Endodermal cell (in vitro differentiated cells): ENCODE results near the gene SLC24A3. TPM values are rescaled to one million over a fixed set of nuclear protein-coding genes. Genes with fewer than 3 reads are reported as not detected.

Source experiments
- DNase-seq: peaks from one replicate; pipeline ENCODE4 v3.0.0-alpha.2; 2017
- H3K27ac ChIP-seq: 2 replicates; pipeline ENCODE4 v1.5.1; 2013; ENCODE audit warnings: mild to moderate bottlenecking, low read depth, low read length, moderate library complexity
- H3K27me3 ChIP-seq: 2 replicates; pipeline ENCODE4 v1.6.1; 2013; ENCODE audit warnings: mild to moderate bottlenecking, low read length, moderate library complexity; ENCODE audit not compliant: insufficient read depth, control insufficient read depth, poor library complexity, severe bottlenecking
- H3K36me3 ChIP-seq: 2 replicates; pipeline ENCODE4 v1.7.0; 2013; ENCODE audit warnings: mild to moderate bottlenecking, low read length, moderate library complexity; ENCODE audit not compliant: control insufficient read depth, insufficient read depth
- H3K4me1 ChIP-seq: one replicate; pipeline ENCODE4 v1.7.0; 2013; ENCODE audit warnings: low read length; ENCODE audit not compliant: control insufficient read depth, insufficient read depth
- H3K4me3 ChIP-seq: 2 replicates; pipeline ENCODE4 v1.5.1; 2013; ENCODE audit warnings: mild to moderate bottlenecking, low read length, moderate library complexity
- H3K9ac ChIP-seq: 2 replicates; pipeline ENCODE4 v1.6.1; 2013; ENCODE audit warnings: mild to moderate bottlenecking, low read length, moderate library complexity; ENCODE audit not compliant: poor library complexity, severe bottlenecking; ENCODE audit errors: extremely low read depth
- H3K9me3 ChIP-seq: 2 replicates; pipeline ENCODE4 v1.6.1; 2013; ENCODE audit warnings: mild to moderate bottlenecking, low read length, moderate library complexity; ENCODE audit not compliant: control insufficient read depth
- H3K27ac Mint-ChIP-seq: 2 replicates; pipeline ENCODE4 v1.8.0; 2020; ENCODE audit warnings: mixed read lengths
- H3K27me3 Mint-ChIP-seq: 2 replicates; pipeline ENCODE4 v1.8.0; 2021; ENCODE audit warnings: mild to moderate bottlenecking, mixed read lengths; ENCODE audit not compliant: insufficient read depth
- H3K36me3 Mint-ChIP-seq: 2 replicates; pipeline ENCODE4 v1.8.0; 2020; ENCODE audit warnings: low read depth, mixed read lengths
- H3K4me1 Mint-ChIP-seq: 2 replicates; pipeline ENCODE4 v1.8.0; 2020; ENCODE audit warnings: mixed read lengths
- H3K4me3 Mint-ChIP-seq: 2 replicates; pipeline ENCODE4 v1.8.0; 2020; ENCODE audit warnings: mild to moderate bottlenecking, moderate library complexity, mixed read lengths
- H3K9me3 Mint-ChIP-seq: 2 replicates; pipeline ENCODE4 v1.8.0; 2020; ENCODE audit warnings: mild to moderate bottlenecking, mixed read lengths
- WGBS, 2 experiments: methylation state at CpG; one replicate each; pipeline versions ENCODE4 v1.1.5 to v1.1.7; 2013; ENCODE audit warnings: missing lambda C conversion rate in 2 of 2, mixed read lengths in 1 of 2; ENCODE audit not compliant: insufficient coverage in 1 of 2, insufficient read length in 1 of 2; 5-methylcytosine and 5-hydroxymethylcytosine counted together
- total RNA-seq, 2 donors: library from RNA; stranded (reverse); fragmentation: NEBNext Ultra II Directional in 1 of 2; extraction: Animal tissue kit (Norgen Biotek cat#: 25700) in 1 of 2; gene quantifications; 2 replicates in 1 of 2; 3 replicates in 1 of 2; pipeline ENCODE4 v1.2.1, GENCODE V29; 2021
- TF ChIP-seq, protein P1 (sequence below): fragments of 200-600 bp; sonication (generic); conservative IDR thresholded peaks from 2 replicates; pipeline ENCODE4 v1.5.0; 2021; ENCODE audit warnings: antibody characterized with exemption, mild to moderate bottlenecking

Gene SLC24A3
- total RNA-seq, 2 donors from 2014 or later, result 1.5 to 1.8 TPM

DNA sequence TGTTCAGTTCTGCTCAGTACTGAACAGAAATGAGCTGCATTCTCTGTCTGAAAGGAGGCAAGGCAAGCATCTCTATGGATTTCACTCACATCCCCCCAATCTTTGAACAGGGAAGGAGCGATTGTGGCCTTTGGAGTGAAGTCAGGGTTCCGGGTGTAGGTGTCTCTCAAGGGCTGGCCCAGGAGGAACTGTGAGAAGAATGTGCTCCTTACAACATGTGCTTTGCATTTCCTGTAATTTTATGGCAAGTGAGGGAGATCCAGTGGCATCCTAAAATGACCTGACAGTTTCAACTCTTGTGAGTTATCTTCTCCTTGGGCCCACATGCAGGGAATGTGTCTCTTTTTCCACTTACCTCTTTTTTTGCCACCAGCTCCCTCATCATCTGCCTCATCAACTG is 482.6 kb downstream of the SLC24A3 start:
- no peaks in the 10 kb centered on the region for H3K27me3 ChIP-seq
- no peak overlapping the region for H3K4me3 ChIP-seq
- no peak overlapping the region for H3K9ac ChIP-seq
- H3K27me3 Mint-ChIP-seq, result peaks cover 1% of the 10 kb centered on the region
- TF ChIP-seq, protein P1, sequence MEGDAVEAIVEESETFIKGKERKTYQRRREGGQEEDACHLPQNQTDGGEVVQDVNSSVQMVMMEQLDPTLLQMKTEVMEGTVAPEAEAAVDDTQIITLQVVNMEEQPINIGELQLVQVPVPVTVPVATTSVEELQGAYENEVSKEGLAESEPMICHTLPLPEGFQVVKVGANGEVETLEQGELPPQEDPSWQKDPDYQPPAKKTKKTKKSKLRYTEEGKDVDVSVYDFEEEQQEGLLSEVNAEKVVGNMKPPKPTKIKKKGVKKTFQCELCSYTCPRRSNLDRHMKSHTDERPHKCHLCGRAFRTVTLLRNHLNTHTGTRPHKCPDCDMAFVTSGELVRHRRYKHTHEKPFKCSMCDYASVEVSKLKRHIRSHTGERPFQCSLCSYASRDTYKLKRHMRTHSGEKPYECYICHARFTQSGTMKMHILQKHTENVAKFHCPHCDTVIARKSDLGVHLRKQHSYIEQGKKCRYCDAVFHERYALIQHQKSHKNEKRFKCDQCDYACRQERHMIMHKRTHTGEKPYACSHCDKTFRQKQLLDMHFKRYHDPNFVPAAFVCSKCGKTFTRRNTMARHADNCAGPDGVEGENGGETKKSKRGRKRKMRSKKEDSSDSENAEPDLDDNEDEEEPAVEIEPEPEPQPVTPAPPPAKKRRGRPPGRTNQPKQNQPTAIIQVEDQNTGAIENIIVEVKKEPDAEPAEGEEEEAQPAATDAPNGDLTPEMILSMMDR, result no peak
- peaks cover 11% of the 10 kb centered on the region for H3K36me3 ChIP-seq
- peaks cover 8% of the 10 kb centered on the region for H3K9me3 ChIP-seq
- no peak overlapping the region for H3K4me3 Mint-ChIP-seq
- H3K9me3 Mint-ChIP-seq, result peaks cover 10% of the 10 kb centered on the region
- no peak overlapping the region for H3K27ac Mint-ChIP-seq
- no peak for DNase-seq
- H3K27ac ChIP-seq, result no peak overlapping the region
- WGBS, 2 experiments, result 94% methylated on average over 2 of the region's 2 CpGs; no CpG with 5 or more reads in 1 of the 2 experiments
- H3K4me1 Mint-ChIP-seq, result peaks cover 16% of the 10 kb centered on the region
- H3K36me3 Mint-ChIP-seq, result peaks cover 8% of the 10 kb centered on the region
- H3K4me1 ChIP-seq, result peaks cover 2% of the 10 kb centered on the region

DNA sequence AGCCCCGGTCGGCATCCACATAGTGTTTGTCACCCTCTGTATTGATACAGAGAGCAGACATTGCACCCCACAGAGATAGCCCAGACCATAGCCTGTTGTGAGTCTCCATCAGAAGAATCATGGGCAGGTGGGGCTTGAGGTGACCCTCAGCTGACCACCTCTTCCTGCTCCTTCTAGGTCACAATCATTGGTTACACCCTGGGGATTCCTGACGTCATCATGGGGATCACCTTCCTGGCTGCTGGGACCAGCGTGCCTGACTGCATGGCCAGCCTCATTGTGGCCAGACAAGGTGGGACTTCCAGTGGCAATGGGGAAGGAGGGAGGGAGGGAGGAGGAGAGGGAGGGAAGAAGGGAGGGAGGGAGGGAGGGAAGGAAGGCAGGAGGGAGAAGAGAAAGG is 484.2 kb downstream of the SLC24A3 start:
- Mint-ChIP-seq H3K27ac (no peak overlapping the region), H3K36me3 (peaks cover 8% of the 10 kb centered on the region), H3K4me3 (no peak overlapping the region), H3K27me3 (peaks cover 1% of the 10 kb centered on the region), H3K4me1 (peaks cover 3% of the 10 kb centered on the region), H3K9me3 (peaks cover 10% of the 10 kb centered on the region)
- 80 to 94% methylated on average over 1 to 4 of the region's 4 CpGs for WGBS, 2 experiments
- no peak overlapping the region for H3K9ac ChIP-seq
- H3K36me3 ChIP-seq, result peaks cover 11% of the 10 kb centered on the region
- H3K27ac ChIP-seq, result no peak overlapping the region
- no peaks in the 10 kb centered on the region for H3K4me1 ChIP-seq
- no peak for DNase-seq
- no peak overlapping the region for H3K4me3 ChIP-seq
- TF ChIP-seq, protein P1, result no peak
- peaks cover 8% of the 10 kb centered on the region for H3K9me3 ChIP-seq
- no peaks in the 10 kb centered on the region for H3K27me3 ChIP-seq

DNA sequence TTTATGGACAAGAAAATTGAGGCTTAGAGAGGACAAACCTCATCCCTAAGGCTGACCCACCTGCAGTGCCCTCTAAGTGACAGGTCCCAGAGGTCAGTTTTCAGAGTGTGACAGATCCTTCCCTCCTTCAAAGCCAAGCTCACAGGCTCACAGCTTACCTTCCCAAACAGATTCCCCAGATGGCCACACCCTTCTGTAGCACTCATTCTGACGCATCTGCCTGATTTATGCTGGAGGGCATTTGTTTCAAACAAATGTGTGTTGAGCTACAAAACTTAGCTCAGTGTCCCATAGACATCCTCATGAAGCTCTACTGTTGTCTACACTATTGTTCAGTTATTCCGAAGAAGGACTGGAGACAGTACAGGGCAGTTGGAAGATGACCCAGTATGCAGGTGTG is 485.0 kb downstream of the SLC24A3 start:
- WGBS, 2 experiments, result 93% methylated on average over 2 of the region's 2 CpGs
- Histone ChIP-seq H3K27me3 (no peaks in the 10 kb centered on the region), H3K4me1 (no peaks in the 10 kb centered on the region), H3K36me3 (peaks cover 11% of the 10 kb centered on the region), H3K9me3 (peaks cover 14% of the 10 kb centered on the region), H3K9ac (no peak overlapping the region), H3K4me3 (no peak overlapping the region), H3K27ac (no peak overlapping the region)
- Mint-ChIP-seq H3K9me3 (peaks cover 17% of the 10 kb centered on the region), H3K4me3 (no peak overlapping the region), H3K36me3 (peaks cover 13% of the 10 kb centered on the region), H3K27me3 (peaks cover 5% of the 10 kb centered on the region), H3K27ac (no peak overlapping the region), H3K4me1 (peaks cover 3% of the 10 kb centered on the region)
- no peak for DNase-seq
- TF ChIP-seq, protein P1, result no peak
